GDM1 (cell line): ENCODE data around the gene GAP43.
"Not testable (repeated sequence)": the region's sequence is repeated elsewhere in the genome, so short reads cannot be mapped to it uniquely, and the experiment has no call there.

ENCODE experiments used
- DNase-seq: peaks from one replicate; lab custom pipeline; 2025; lab: John Stamatoyannopoulos, UW

The GAP43 gene

GRCh38 chr3:115698851-115699591 is 75.7 kb downstream of the GAP43 start:
- no peak for DNase-seq

- no peak for DNase-seq
Observed at GRCh38 chr3:115699706-115700105, 76.4 kb downstream of the GAP43 start.

GRCh38 chr3:115702598-115702997 is 79.3 kb downstream of the GAP43 start:
- DNase-seq: no peak

GRCh38 chr3:115704661-115705338 is 81.5 kb downstream of the GAP43 start:
- DNase-seq: no peak

GRCh38 chr3:115706311-115706829 is 83.1 kb downstream of the GAP43 start:
- DNase-seq: no peak

DNA sequence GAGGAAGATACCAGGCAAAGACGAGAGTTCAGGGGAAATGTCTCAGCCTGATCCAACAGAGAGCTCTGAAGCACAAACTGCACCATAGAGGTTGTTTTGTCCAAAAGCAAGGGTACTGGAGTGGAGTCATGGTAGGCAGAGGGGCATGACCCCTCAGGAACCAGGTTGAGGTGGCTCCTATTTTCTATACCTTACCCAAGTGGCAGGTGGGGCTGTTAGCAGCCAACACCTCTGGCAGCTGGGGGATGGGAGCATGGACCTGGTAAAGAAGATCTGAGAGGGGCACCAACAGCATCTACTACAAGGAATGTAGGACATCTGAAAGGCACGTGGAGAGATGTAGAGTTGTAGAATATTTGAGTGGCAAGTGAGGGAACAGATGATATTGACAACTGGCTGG is 85.2 kb downstream of the GAP43 start:
- DNase-seq: no peak

DNA sequence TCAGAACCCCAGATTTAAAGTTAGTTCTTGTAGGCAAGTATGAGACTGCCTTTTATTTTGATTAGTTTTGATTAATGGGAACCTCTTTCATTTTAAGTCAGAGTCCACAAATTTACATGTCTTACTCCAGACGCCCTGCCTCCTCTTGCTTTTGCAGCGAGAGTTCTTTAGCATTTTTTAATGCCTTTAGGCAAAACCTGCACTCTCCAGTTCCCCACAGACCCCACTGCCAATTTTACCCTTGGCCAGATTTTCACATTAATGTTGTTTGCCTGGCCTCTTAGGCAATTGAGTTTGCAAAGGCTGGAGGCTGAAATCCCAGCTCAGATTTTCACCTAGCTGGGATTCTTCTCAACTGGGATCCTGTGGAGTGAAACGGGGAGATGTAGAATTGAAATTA is 85.8 kb downstream of the GAP43 start:
- DNase-seq: no peak

DNA sequence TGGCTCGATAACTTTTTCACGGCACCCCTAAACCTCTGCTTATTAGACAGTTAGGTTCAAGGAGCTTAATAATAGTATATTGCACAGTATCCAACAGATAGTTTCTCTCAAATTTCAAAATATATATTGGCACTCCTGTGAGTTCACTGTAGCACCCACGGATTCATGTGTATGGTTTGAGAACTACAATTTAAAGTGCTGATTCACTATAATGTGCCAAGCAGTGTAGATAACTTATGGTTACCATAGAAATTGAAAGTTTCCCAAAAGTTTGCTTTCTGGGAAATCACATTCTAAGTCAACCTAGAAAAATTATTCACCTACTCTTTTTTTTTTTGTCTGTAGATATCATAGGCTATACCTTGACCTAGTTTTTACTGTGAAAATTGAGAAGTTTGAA is 86.6 kb downstream of the GAP43 start:
- DNase-seq: no peak

GRCh38 chr3:115710799-115711198 is 87.5 kb downstream of the GAP43 start:
- no peak for DNase-seq

- DNase-seq: no peak
Observed at GRCh38 chr3:115712871-115713270, 89.6 kb downstream of the GAP43 start.

GRCh38 chr3:115713284-115713683 is 90.0 kb downstream of the GAP43 start:
- DNase-seq: no peak

GRCh38 chr3:115715241-115715745 is 92.0 kb downstream of the GAP43 start:
- DNase-seq: no peak

DNA sequence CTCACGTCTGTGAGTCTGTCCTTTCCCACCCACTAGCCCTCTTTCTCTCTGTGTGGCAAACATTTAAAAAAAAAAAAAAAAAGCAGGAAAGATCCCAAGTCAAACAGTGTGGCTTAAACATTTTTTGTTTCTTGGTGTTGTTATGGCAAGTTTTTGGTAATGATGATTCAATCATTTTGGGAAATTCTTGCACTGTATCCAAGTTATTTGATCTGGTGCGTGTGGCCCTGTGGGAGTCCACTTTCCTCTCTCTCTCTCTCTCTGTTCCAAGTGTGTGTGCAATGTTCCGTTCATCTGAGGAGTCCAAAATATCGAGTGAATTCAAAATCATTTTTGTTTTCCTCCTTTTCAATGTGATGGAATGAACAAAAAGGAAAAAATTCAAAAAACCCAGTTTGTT is 97.7 kb downstream of the GAP43 start:
- DNase-seq: no peak

GRCh38 chr3:115725800-115726199 is 102.5 kb downstream of the GAP43 start:
- no peak for DNase-seq

- DNase-seq: no peak
Observed at GRCh38 chr3:115727135-115727534, 103.8 kb downstream of the GAP43 start.

DNA sequence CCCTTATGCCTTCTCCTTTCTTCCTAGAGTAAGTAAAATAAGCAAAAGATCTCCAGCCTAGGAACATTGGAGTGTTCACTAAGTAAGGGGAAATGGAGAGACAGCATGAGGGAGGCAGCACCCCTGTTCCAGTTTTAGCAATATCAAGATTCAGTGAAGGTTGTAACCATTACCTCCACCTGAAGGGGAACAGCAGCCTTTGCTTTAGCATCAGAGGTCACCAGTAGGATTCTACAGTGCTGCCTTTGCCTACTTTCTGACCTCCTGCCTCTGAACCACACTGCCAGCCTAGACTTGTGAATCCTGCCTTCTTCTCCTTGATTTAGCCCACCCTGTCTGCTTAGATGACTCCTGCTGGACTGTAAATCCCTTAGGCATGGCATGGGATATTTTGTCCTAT is 104.7 kb downstream of the GAP43 start:
- no peak for DNase-seq

DNA sequence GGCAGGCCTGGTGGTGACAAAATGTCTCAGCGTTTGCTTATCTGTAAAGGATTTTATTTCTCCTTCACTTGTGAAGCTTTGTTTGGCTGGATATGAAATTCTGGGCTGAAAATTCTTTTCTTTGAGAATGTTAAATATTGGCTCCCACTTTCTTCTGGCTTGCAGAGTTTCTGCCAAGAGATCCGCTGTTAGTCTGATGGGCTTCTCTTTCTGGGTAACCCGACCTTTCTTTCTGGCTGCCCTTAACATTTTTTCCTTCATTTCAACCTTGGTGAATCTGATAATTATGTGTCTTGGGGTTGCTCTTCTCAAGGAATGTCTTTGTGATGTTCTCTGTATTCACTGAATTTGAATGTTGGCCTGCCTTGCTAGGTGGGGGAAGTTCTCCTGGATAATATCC is 113.0 kb downstream of the GAP43 start:
- DNase-seq: not testable (repeated sequence)

- DNase-seq: no peak
Observed at GRCh38 chr3:115741650-115742049, 118.3 kb downstream of the GAP43 start.

DNA sequence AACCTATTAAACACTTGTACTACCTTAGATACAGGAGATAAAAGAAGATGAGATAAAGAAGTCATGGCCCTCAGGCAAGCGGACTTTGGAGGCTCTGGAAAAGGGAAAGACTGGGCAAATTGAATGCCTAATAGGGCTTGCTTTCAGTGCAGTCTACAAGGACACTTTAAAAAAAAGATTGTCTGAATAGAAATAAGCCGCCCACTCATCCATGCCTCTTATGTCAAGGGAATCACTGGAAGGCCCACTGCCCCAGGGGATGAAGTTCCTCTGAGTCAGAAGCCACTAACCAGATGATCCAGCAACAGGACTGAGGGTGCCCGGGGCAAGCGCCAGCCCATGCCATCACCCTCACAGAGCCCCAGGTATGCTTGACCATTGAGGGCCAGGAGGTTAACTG is 121.2 kb downstream of the GAP43 start:
- not testable (repeated sequence) for DNase-seq

GRCh38 chr3:115752978-115753377 is 129.7 kb downstream of the GAP43 start:
- DNase-seq: not testable (repeated sequence)

DNA sequence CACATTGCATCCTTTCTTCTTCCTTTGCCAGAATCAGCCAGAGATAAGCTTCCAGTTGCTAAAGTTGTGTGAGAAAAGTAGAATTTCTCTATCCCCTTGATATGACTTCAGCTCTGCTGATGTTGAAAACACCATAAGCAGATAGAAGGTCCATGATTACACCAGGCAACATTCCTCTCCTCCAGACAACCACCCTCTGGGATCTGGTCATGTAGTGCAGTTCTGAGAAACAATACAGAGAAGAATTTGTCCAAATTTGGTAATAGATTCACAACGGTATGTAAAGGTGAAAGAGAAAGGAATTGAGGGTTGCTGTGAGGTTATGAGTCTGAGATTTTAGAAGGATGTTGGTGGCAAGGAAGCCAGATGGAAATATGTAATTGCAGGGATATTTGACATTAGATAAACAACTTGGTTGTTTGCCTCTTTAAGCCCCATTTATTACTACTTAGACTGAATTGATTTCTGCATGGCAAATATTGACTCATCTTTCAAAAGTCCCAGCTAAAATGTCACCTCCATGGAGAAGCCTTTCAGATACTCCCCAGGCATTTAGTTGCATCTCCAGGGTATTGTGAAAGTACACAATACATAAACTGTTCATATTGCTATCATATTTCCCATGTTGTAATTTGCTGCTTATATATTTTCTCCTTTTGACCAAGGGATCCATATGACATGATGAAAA is 134.9 kb downstream of the GAP43 start:
- no peak for DNase-seq

DNA sequence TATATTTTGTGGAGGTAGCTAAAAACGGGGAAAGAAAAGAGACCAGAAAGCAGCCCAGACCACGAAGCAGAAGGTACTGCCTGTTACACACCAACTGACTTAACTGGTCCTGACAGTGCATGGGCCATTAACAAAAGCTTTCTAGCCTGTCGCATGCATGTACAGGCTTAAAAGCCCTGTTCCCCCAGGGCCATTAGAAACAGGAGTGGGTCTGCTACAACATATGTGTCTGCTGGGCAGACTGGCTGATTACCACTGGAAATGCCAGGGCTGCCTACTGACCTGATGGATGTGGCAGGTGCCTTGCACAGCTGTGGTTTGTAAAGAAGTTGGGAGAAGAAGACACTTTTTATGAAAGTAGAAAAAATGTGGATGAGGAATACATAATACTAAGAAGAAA is 137.4 kb downstream of the GAP43 start:
- DNase-seq: no peak

- no peak for DNase-seq
Observed at GRCh38 chr3:115761927-115762305, 138.6 kb downstream of the GAP43 start.
